Aorta (tissue), 5 donors: ENCODE data around the gene NCEH1. TPM values are rescaled to one million over a fixed set of nuclear protein-coding genes. Genes with fewer than 3 reads are reported as not detected.
A peak's percentile ranks its signal among the peaks of the same experiment; 100 is the strongest.
"Not testable (repeated sequence)": the region's sequence is repeated elsewhere in the genome, so short reads cannot be mapped to it uniquely, and the experiment has no call there.

ENCODE experiments used
- ATAC-seq: fragments of 200-7000 bp; cut with Tn5 transposase; one replicate; pipeline ENCODE4 v1.9.1; 2022; ENCODE audit warnings: moderate library complexity; ENCODE audit not compliant: low FRiP score
- DNase-seq, 2 donors: peaks; one replicate each; pipeline ENCODE4 v3.0.0-alpha.2; 2020
- H3K27ac ChIP-seq, 2 donors: one replicate each; pipeline ENCODE4 v1.5.1; 2013; ENCODE audit warnings: low read length in 2 of 2, mild to moderate bottlenecking in 2 of 2, moderate library complexity in 2 of 2, control low read depth in 1 of 2, inconsistent platforms in 1 of 2, low read depth in 1 of 2
- H3K27me3 ChIP-seq, 2 donors: one replicate each; pipeline ENCODE4 v1.6.1; 2013; ENCODE audit warnings: control low read depth in 1 of 2, low read length in 1 of 2, mild to moderate bottlenecking in 1 of 2, moderate library complexity in 1 of 2; ENCODE audit not compliant: insufficient read depth in 2 of 2, control insufficient read depth in 1 of 2
- H3K36me3 ChIP-seq, 2 donors: one replicate each; pipeline ENCODE4 v1.6.1; 2013; ENCODE audit warnings: control low read depth in 1 of 2, low read length in 1 of 2, mild to moderate bottlenecking in 1 of 2; ENCODE audit not compliant: insufficient read depth in 2 of 2, control insufficient read depth in 1 of 2
- H3K4me1 ChIP-seq, 2 donors: one replicate each; pipeline ENCODE4 v1.6.1; 2013; ENCODE audit warnings: low read length in 2 of 2, control low read depth in 1 of 2, mild to moderate bottlenecking in 1 of 2, moderate library complexity in 1 of 2; ENCODE audit not compliant: insufficient read depth in 2 of 2, control insufficient read depth in 1 of 2
- H3K4me3 ChIP-seq, 2 donors: one replicate each; pipeline ENCODE4 v1.5.1; 2013; ENCODE audit warnings: low read length in 2 of 2, control low read depth in 1 of 2, mild to moderate bottlenecking in 1 of 2
- H3K9me3 ChIP-seq: one replicate; pipeline ENCODE4 v1.6.1; 2013; ENCODE audit warnings: mild to moderate bottlenecking, low read length; ENCODE audit not compliant: control insufficient read depth
- WGBS, 2 donors: extraction: QIAGEN DNeasy Blood & Tissue Kit; methylation state at CpG; one replicate each; pipeline ENCODE4 v1.1.7; 2013; 5-methylcytosine and 5-hydroxymethylcytosine counted together
- intact Hi-C, 2 donors: fragments of 100-400 bp; cut with DNase I; formaldehyde crosslinking; loops; one replicate each; pipeline versions ENCODE4 v1.14.2 to v1.15.0; 2022
- polyA plus RNA-seq, 2 donors: library from polyadenylated mRNA; stranded (reverse); fragments of 200-250 nt; gene quantifications; one replicate each; pipeline ENCODE4 v1.2.3, GENCODE V29; 2013
- total RNA-seq, 2 donors: library from RNA; stranded (reverse); fragmentation: NEBNext Ultra II Directional; extraction: Animal tissue kit (Norgen Biotek cat#: 25700); gene quantifications; one replicate each; pipeline ENCODE4 v1.2.1, GENCODE V29; 2021
- donor health status: healthy with polysubstance abuse.
- donor health status: Bipolar disorder and iron deficiency.
- donor health status: DM: no; HTN: no; CAD: no.
- donor health status: DM: no; HTN: no; CAD: no.
- donor health status: DM: yes; HTN: yes; CAD: no.

The NCEH1 gene
- total and polyA plus RNA-seq, 4 donors = 2.3 to 12.5 (median 6.5) TPM

DNA sequence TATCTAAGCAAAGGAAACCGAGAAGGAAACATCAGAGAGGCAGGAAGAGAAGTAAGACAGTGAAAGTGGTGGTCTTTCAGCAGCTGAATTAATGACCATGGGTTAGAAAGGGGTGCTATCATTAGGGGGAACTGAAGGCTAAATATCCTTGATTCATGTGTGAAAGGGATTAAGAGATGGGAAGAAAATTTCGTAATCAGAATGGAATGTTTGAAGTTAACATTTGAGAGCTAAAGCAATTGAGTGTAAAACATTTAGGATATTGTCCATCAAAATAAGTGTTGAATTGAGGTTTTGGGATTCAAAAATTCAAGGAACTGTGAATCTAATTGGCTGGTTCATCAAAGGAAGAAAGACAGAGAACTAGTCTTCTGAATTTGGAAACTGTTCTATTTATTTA is 35.6 kb upstream of the NCEH1 start:
- no peak overlapping the region for H3K4me3 ChIP-seq
- H3K9me3 ChIP-seq = no peaks in the 10 kb centered on the region
- no peaks in the 10 kb centered on the region for H3K27me3 ChIP-seq
- DNase-seq (no peak), ATAC-seq (no peak)
- WGBS, 2 donors = 60 to 66% methylated on average over 2 of the region's 2 CpGs
- H3K27ac ChIP-seq = no peak overlapping the region
- intact Hi-C loops = loop anchor here in 1 of 2 donors (5.0 kb wide), 1 partner anchor 34 kb away; the partner anchor contains the start of gene NCEH1
- no peaks in the 10 kb centered on the region for H3K4me1 ChIP-seq
- no peaks in the 10 kb centered on the region for H3K36me3 ChIP-seq

DNA sequence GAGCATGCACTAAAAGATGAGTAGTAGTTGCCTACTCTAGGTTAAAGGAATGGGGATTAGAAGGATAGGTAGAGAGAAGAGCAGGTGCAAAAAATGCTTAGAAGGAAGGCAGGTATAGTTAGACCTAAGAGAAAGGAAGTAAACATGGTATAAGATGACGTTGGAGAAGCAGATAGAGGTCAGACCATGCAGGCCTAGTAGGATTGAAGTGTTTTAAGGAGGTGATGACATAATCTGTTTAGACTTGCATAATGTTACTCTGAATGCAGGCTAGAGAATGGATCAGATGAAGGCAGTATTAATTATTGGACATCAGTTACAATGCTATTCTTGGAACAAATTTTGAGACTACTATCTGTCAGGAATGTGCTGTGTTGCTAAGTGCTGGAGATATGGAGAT is 28.6 kb upstream of the NCEH1 start:
- WGBS, 2 donors = 47 to 56% methylated on average over 1 of the region's 1 CpG

DNA sequence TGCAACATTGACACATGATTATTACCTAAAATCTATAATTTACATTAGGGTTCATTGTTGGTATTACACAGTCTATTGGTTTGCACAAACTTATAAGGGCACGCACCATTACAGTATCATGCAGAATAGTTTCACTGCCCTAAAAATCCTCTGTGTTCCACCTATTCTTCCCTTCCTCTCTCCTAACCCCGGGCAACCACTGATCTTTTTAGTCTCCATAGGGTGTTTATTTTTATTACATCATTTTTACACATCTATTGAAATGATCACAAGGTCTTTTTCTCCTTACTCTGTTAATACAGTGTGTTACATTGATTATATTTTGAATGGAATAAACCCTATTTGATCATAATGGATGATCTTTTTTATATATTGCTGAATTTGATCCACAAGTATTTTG is 24.1 kb upstream of the NCEH1 start:
- intact Hi-C loops = no loop called here
- ATAC-seq = no peak

More for the DNA sequence above, 28.6 kb upstream of the NCEH1 start:
- Histone ChIP-seq H3K4me3 (no peak overlapping the region), H3K4me1 (no peaks in the 10 kb centered on the region), H3K36me3 (no peaks in the 10 kb centered on the region), H3K9me3 (no peaks in the 10 kb centered on the region), H3K27me3 (no peaks in the 10 kb centered on the region), H3K27ac (no peak overlapping the region)
- ATAC-seq = no peak
- no peak for DNase-seq
- intact Hi-C loops = no loop called here

GRCh38 chr3:172726380-172726779 is 15.5 kb upstream of the NCEH1 start:
- no peak overlapping the region for H3K27ac ChIP-seq
- no peak for ATAC-seq
- no peak for DNase-seq
- intact Hi-C loops = no loop called here
- no peaks in the 10 kb centered on the region for H3K9me3 ChIP-seq
- no peak overlapping the region for H3K4me3 ChIP-seq
- no peaks in the 10 kb centered on the region for H3K36me3 ChIP-seq
- no peaks in the 10 kb centered on the region for H3K4me1 ChIP-seq
- 73 to 76% methylated on average over 1 of the region's 1 CpG for WGBS, 2 donors
- H3K27me3 ChIP-seq = no peaks in the 10 kb centered on the region

More for the DNA sequence above, 24.1 kb upstream of the NCEH1 start:
- DNase-seq = no peak
- no peaks in the 10 kb centered on the region for H3K9me3 ChIP-seq
- WGBS, 2 donors = 88 to 91% methylated on average over 2 of the region's 2 CpGs
- H3K27ac ChIP-seq = no peak overlapping the region
- H3K27me3 ChIP-seq = no peaks in the 10 kb centered on the region
- no peaks in the 10 kb centered on the region for H3K36me3 ChIP-seq
- H3K4me1 ChIP-seq = no peaks in the 10 kb centered on the region
- H3K4me3 ChIP-seq = no peak overlapping the region

GRCh38 chr3:172722536-172723040 is 11.7 kb upstream of the NCEH1 start:
- H3K4me3 ChIP-seq, ATAC-seq, H3K27ac ChIP-seq, H3K9me3 ChIP-seq, H3K36me3 ChIP-seq, H3K27me3 ChIP-seq, intact Hi-C loops, H3K4me1 ChIP-seq, DNase-seq: not testable (repeated sequence)
- 82 to 87% methylated on average over 8 of the region's 8 CpGs for WGBS, 2 donors

GRCh38 chr3:172717493-172718088 is 6.7 kb upstream of the NCEH1 start:
- intact Hi-C loops = no loop called here
- Histone ChIP-seq H3K36me3 (no peaks in the 10 kb centered on the region), H3K27ac (no peak overlapping the region), H3K9me3 (peaks cover 3% of the 10 kb centered on the region), H3K4me3 (no peak overlapping the region), H3K27me3 (no peaks in the 10 kb centered on the region), H3K4me1 (no peaks in the 10 kb centered on the region)
- ATAC-seq = no peak
- DNase-seq = no peak
- WGBS, 2 donors = 66 to 71% methylated on average over 4 of the region's 4 CpGs

DNA sequence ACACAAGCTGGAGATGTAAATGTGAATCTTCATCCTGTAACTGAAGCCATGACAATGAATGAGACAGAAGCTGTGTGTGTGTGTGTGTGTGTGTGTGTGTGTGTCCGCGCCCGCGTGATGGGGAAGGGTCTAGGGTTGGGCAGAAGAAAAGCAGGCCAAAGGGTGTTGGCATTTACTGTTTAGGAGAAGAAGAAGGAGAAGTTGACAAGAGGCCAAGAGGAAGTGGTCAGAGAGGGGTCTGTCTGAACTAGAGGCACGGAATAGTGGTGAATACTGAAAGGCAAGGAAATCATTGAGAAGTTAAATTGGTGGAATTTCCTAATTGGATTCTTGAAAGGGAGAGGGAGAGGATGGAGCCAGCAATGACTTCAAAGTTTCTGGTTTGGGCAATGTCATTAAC is 5.6 kb upstream of the NCEH1 start:
- Histone ChIP-seq H3K4me1 (no peaks in the 10 kb centered on the region), H3K9me3 (peaks cover 3% of the 10 kb centered on the region), H3K27me3 (no peaks in the 10 kb centered on the region), H3K27ac (no peak overlapping the region), H3K36me3 (no peaks in the 10 kb centered on the region), H3K4me3 (no peak overlapping the region)
- ATAC-seq (no peak), DNase-seq (peak in 1 of 2 donors; percentile 78)
- intact Hi-C loops = no loop called here
- 64 to 78% methylated on average over 5 of the region's 5 CpGs for WGBS, 2 donors

DNA sequence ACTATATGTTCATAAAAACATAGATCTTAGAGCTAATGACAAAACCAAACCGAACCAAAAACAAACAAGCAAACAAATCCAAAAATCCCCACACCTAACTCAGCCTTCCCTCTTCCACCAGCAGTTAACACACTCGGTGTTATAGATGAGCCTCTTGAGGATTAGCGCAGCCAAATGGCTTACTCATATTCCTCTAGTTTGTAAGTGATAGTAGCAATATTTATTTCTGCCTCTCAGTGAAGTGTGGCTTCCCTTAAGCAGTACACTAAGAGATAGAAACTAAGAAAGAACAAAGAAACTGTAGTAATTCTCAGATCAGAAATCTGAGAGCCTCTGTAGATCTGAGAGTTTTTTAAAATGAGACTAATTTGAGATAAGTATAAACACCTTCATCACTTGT is 2.4 kb upstream of the NCEH1 start:
- ATAC-seq (no peak), DNase-seq (no peak)
- no peaks in the 10 kb centered on the region for H3K36me3 ChIP-seq
- H3K4me3 ChIP-seq = no peak overlapping the region
- WGBS, 2 donors = 61 to 67% methylated on average over 3 of the region's 3 CpGs
- no peaks in the 10 kb centered on the region for H3K27me3 ChIP-seq
- peaks cover 0 to 3% of the 10 kb centered on the region in 2 donors for H3K4me1 ChIP-seq
- no peaks in the 10 kb centered on the region for H3K9me3 ChIP-seq
- intact Hi-C loops = loop anchor here in 1 of 2 donors (5.0 kb wide), 1 partner anchor 34 kb away; no protein-coding TSS in a partner anchor
- no peak overlapping the region for H3K27ac ChIP-seq

DNA sequence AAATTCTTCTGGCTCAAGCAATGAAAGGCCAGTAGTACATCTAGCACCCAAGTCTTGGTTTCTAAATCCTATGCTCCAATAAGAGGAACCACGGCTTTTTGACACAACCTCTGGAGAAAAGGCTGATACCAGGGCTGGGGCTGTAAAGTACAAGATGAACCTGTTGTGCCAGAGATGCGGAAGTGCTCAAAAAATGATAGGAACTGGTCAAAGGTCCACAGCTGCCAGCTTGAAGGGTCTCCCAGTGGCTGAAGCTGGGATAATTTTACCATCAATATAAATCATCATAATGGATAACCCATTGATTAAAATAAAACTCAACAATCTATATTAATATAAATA is 558 bp upstream of the NCEH1 start:
- Histone ChIP-seq H3K27ac (peak overlapping the region; percentile 95 to 96), H3K9me3 (no peaks in the 10 kb centered on the region), H3K27me3 (no peaks in the 10 kb centered on the region), H3K4me1 (peaks cover 2 to 6% of the 10 kb centered on the region in 2 donors), H3K4me3 (peak overlapping the region; percentile 37 to 62), H3K36me3 (no peaks in the 10 kb centered on the region)
- DNase-seq = no peak
- 0 to 1% methylated on average over 2 of the region's 2 CpGs for WGBS, 2 donors
- no peak for ATAC-seq
- intact Hi-C loops = loop anchor here in 1 of 2 donors (5.0 kb wide), 1 partner anchor 36 kb away; no protein-coding TSS in a partner anchor
